Spinal cord (tissue), 10 donors: ENCODE measurements around the gene SELP. TPM values are rescaled to one million over a fixed set of nuclear protein-coding genes. Genes with fewer than 3 reads are reported as not detected.

Experiments used
- DNase-seq, 6 donors: peaks; one replicate each; pipeline versions ENCODE4 v3.0.0 to v3.0.0-alpha.2; 2013 to 2015; ENCODE audit warnings: low spot score in 6 of 6, low read depth in 4 of 6
- H3K27ac ChIP-seq: one replicate; pipeline ENCODE4 v1.5.1; 2013; ENCODE audit warnings: low read depth, low read length, control low read depth
- H3K27me3 ChIP-seq: one replicate; pipeline ENCODE4 v1.6.1; 2013; ENCODE audit warnings: low read length; ENCODE audit not compliant: control insufficient read depth, insufficient read depth
- H3K36me3 ChIP-seq: one replicate; pipeline ENCODE4 v1.6.1; 2013; ENCODE audit warnings: low read length; ENCODE audit not compliant: control insufficient read depth, insufficient read depth
- H3K4me1 ChIP-seq: one replicate; pipeline ENCODE4 v1.6.1; 2013; ENCODE audit warnings: low read length; ENCODE audit not compliant: control insufficient read depth, insufficient read depth
- H3K4me3 ChIP-seq: one replicate; pipeline ENCODE4 v1.5.1; 2013; ENCODE audit warnings: low read depth, low read length, control low read depth
- H3K9me3 ChIP-seq: one replicate; pipeline ENCODE4 v1.6.1; 2013; ENCODE audit warnings: low read length; ENCODE audit not compliant: control insufficient read depth, insufficient read depth
- WGBS: methylation state at CpG from one replicate; pipeline ENCODE4 v1.1.5; 2013; ENCODE audit warnings: missing lambda C conversion rate; ENCODE audit not compliant: insufficient coverage; 5-methylcytosine and 5-hydroxymethylcytosine counted together
- polyA plus RNA-seq, 2 donors: library from polyadenylated mRNA; unstranded; fragments of 120-200 nt; gene quantifications; one replicate each; pipeline ENCODE4 v1.2.1, GENCODE V29; 2013; ENCODE audit not compliant: insufficient read length in 2 of 2
- total RNA-seq, 2 donors: library from RNA; depleted of rRNA in 1 of 2; stranded (reverse); fragments of 120-200 nt in 1 of 2; fragments of >200 nt in 1 of 2; gene quantifications; one replicate each; pipeline versions ENCODE4 v1.2.3 to v1.2.4, GENCODE V29; 2013 to 2014
- donor health status: healthy.

The SELP gene
- total and polyA plus RNA-seq, 4 donors: 0.11 to 6.4 (median 1.1) TPM

DNA sequence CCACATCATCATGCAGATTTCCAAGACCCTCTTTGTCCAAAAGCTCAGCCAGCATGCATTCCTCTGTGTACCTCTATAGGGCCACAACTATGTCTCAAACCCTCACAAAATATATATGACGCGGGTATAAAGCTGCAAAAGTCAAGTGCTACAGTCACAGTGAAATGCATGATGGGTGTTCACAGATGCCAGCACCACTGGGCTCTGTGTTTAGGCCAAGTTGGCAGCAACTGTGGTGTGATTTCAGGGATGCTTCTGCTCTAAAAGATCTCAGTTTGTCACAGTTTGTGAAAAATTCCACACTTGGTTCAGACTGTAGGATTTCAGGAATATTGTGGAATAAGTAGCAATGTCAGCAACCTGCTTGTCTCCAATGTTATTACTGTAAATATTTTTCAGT, 23.9 kb upstream of the SELP start:
- Histone ChIP-seq H3K36me3 (no peaks in the 10 kb centered on the region), H3K9me3 (no peaks in the 10 kb centered on the region), H3K27me3 (no peaks in the 10 kb centered on the region), H3K4me1 (no peaks in the 10 kb centered on the region), H3K4me3 (no peak overlapping the region), H3K27ac (no peak overlapping the region)
- DNase-seq: no peak
- WGBS: 100% methylated on average over 2 of the region's 2 CpGs

DNA sequence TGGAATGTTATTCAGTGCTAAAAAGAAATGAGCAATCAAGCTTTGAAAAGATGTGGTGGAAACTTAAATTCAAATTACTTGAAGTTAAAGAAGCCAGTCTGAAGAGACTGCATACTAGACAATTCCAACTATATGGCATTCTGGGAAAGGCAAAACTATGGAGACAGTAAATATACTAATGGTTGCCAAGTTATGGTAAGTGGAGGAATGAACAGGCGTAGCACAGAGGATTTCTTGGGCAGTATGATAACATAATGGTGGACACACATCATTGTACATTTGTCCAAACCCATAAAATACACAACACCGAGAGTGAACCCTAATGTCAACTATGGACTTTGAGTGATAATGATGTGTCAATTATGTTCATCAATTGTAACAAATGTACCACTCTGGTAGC, 21.1 kb upstream of the SELP start:
- no peak for DNase-seq
- no peak overlapping the region for H3K27ac ChIP-seq
- no peaks in the 10 kb centered on the region for H3K4me1 ChIP-seq
- H3K36me3 ChIP-seq: no peaks in the 10 kb centered on the region
- no peaks in the 10 kb centered on the region for H3K27me3 ChIP-seq
- H3K4me3 ChIP-seq: no peak overlapping the region
- no peaks in the 10 kb centered on the region for H3K9me3 ChIP-seq
- no CpG with 5 or more reads among the region's 2 CpGs for WGBS

DNA sequence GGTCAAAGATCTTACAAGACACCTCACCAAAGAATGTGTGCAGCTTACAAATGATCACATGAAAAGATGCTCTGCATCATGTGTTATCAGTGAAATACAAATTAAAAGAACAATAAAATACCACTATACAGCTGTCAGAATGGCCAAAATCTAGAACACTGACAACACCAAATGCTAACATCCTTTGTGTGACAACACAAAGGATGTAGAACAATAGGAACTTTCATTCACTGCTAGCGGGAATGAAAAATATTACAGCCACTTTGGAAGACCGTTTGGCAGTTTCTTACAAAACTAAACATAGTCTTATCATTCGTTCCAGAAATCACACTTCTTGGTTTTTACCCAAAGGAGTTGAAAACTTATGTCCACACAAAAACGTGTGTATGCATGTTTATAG, 20.6 kb upstream of the SELP start:
- Histone ChIP-seq H3K4me1 (no peaks in the 10 kb centered on the region), H3K36me3 (no peaks in the 10 kb centered on the region), H3K9me3 (no peaks in the 10 kb centered on the region), H3K27ac (no peak overlapping the region), H3K4me3 (no peak overlapping the region), H3K27me3 (no peaks in the 10 kb centered on the region)
- no CpG with 5 or more reads among the region's 4 CpGs for WGBS
- no peak for DNase-seq

DNA sequence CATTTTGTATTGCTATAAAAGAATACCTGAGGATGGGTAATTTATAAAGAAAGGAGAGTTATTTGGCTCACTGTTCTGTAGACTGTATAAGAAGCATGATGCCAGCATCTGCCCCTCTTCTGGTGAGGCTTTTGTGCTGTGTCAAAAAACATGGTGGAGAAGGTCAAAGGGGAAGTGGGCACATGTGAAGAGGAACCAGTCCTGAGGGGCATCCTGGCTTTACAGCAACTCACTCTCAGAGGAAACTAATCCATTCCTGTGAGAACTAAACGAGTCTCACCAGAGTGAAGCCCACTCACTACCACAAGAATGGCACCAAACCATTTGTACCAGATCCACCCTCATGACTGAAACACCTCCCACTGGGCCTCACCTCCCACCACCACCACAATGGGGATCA, 18.8 kb upstream of the SELP start:
- Histone ChIP-seq H3K4me1 (no peaks in the 10 kb centered on the region), H3K36me3 (no peaks in the 10 kb centered on the region), H3K4me3 (no peak overlapping the region), H3K9me3 (no peaks in the 10 kb centered on the region), H3K27ac (no peak overlapping the region), H3K27me3 (no peaks in the 10 kb centered on the region)
- no peak for DNase-seq
- WGBS: no CpG with 5 or more reads among the region's 1 CpG

DNA sequence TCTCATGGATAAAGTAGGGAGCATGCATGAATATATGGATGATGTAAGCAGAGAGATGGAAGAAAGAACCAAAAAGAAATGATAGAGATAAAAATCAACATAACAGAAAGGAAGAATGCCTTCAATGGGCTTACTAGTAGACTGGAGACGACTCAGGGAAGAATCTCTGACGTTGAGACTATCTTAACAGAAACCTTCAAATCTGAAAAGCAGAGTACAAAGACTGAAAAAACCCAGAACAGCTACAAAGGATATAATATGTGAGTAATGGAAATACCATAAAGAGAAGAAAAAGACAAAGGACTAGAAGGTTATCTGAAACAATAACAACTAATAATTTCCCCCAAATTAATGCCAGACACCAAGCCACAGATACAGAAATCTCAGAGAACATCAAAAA, 18.3 kb upstream of the SELP start:
- WGBS: no CpG with 5 or more reads among the region's 2 CpGs
- Histone ChIP-seq H3K9me3 (no peaks in the 10 kb centered on the region), H3K36me3 (no peaks in the 10 kb centered on the region), H3K27me3 (no peaks in the 10 kb centered on the region), H3K27ac (no peak overlapping the region), H3K4me1 (no peaks in the 10 kb centered on the region), H3K4me3 (no peak overlapping the region)
- DNase-seq: no peak

DNA sequence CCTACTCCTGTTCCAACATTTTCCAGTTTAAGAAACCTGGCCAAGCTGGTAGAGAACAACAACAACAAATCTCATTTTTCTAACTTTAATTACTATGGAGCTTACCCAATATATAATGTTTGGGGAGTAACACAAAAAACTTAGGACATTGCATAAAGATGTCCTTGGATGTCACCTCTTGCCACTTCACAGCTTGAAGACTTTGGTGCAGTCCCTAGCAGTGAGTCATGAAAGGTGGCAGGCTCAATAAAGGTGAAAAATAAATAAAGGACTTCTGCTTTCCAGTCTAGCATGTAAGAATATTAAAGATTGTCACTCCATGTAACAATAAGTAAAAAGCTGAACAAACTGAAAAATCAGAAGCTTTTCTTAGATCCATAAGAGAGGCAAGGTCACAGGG, 17.6 kb upstream of the SELP start:
- no peaks in the 10 kb centered on the region for H3K4me1 ChIP-seq
- no peak overlapping the region for H3K4me3 ChIP-seq

DNA sequence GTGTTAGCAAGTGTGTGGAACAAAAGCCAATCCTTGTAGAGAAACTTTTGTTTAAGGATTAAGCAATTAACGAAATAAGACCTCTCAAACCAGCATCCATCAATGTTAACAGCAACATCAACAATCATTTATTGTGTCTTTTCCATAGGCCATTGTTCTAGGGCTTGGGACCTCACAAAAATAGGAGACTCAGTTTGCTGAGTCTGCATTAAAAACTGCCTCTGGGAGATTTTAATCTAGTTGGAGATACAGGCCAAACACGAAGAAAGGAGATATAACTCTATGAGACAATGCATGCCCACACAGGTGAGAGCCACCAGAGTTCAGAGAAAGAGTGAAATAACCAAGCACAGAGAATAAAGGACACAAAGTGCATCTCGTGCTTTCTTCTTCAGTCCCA, 14.4 kb upstream of the SELP start:
- Histone ChIP-seq H3K27me3 (no peaks in the 10 kb centered on the region), H3K4me1 (no peaks in the 10 kb centered on the region), H3K4me3 (no peak overlapping the region), H3K36me3 (no peaks in the 10 kb centered on the region), H3K27ac (no peak overlapping the region), H3K9me3 (no peaks in the 10 kb centered on the region)
- 86% methylated on average over 1 of the region's 3 CpGs for whole genome bisulfite sequencing
- DNase-seq: no peak

More for the DNA sequence above, 17.6 kb upstream of the SELP start:
- no peak for DNase-seq
- Histone ChIP-seq H3K27me3 (no peaks in the 10 kb centered on the region), H3K36me3 (no peaks in the 10 kb centered on the region), H3K27ac (no peak overlapping the region), H3K9me3 (no peaks in the 10 kb centered on the region)

DNA sequence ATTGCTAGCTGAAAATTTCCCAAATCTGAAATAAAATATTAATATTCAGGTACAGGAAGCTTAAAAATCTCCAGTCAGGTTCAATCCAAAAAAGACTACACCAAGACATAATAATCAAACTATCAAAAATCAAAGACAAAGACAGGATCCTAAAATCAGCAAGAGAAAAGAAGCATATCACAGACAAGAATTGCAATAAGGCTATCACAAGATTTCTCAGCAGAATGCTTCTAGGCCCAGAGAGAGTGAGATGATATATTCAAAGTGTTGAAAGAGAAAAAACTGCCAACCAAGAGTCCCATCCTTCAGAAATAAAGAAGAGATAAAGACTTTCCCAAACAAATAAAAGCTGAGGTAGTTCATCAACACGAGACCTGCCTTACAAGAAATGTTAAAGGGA, 5.0 kb upstream of the SELP start:
- Histone ChIP-seq H3K9me3 (peaks cover 12% of the 10 kb centered on the region), H3K4me1 (no peaks in the 10 kb centered on the region), H3K4me3 (no peak overlapping the region), H3K27me3 (no peaks in the 10 kb centered on the region), H3K36me3 (no peaks in the 10 kb centered on the region), H3K27ac (no peak overlapping the region)
- no CpG with 5 or more reads among the region's 1 CpG for WGBS
- no peak for DNase-seq

DNA sequence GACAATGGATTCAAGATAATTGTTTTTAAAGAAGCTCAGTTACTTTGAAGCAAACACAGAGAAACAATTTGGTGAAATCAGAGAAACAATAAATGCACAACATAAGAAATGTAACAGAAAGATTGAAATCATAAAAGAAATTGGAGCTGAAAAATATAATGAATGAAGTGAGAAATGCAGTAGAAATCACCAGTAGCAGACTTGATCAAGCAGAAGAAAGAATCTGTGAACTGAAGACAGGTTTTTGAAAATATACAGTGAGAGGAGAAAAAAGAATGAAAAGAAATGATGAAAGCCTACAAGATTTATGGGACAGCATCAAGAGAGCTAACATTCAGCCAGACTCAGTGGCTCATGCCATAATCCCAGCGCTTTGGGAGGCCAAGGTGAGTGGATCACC, 4.2 kb upstream of the SELP start:
- Histone ChIP-seq H3K27me3 (no peaks in the 10 kb centered on the region), H3K9me3 (peaks cover 12% of the 10 kb centered on the region), H3K36me3 (no peaks in the 10 kb centered on the region), H3K4me3 (no peak overlapping the region), H3K27ac (no peak overlapping the region), H3K4me1 (no peaks in the 10 kb centered on the region)
- 79% methylated on average over 1 of the region's 1 CpG for WGBS
- DNase-seq: no peak

DNA sequence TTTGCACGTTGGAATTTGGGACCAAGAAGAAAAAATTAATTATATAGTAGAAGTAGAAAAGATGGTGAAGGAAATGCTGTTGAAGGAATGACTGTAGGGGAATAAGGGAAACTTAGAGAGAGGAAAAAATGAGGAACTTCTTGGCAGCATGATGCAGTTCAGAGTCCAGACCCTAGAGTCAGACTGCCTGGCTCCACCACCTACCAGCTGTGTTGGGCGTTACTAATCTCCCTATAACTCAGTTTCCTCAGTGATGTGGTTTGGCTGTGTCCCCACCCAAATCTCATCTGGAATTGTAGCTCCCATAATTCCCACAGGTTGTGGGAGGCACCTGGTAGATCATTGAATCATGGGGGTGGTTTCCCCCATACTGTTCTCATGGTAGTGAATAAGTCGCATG, 1.3 kb upstream of the SELP start:
- H3K27ac ChIP-seq: no peak overlapping the region
- no peaks in the 10 kb centered on the region for H3K4me1 ChIP-seq
- no peak for DNase-seq
- H3K9me3 ChIP-seq: peaks cover 12% of the 10 kb centered on the region
- H3K4me3 ChIP-seq: no peak overlapping the region
- no peaks in the 10 kb centered on the region for H3K36me3 ChIP-seq
- WGBS: 89% methylated on average over 1 of the region's 3 CpGs
- no peaks in the 10 kb centered on the region for H3K27me3 ChIP-seq
